NB4 (cell line): ENCODE results near the gene DAPK1.

Source experiments
- DNase-seq: peaks from one replicate; pipeline ENCODE4 v3.0.0; 2010; ENCODE audit warnings: low read depth
- H3K4me3 ChIP-seq: one replicate; pipeline ENCODE4 v1.5.1; 2011; ENCODE audit warnings: mild to moderate bottlenecking, low read depth, low read length, moderate library complexity
- CTCF ChIP-seq: IDR thresholded peaks from one replicate; pipeline ENCODE4 v1.5.1; 2012; ENCODE audit warnings: low read depth, low read length
- MAX ChIP-seq: IDR thresholded peaks from 2 replicates; pipeline ENCODE4 v1.6.1; 2011; ENCODE audit warnings: low read depth, low read length
- MYC ChIP-seq: IDR thresholded peaks from 2 replicates; pipeline ENCODE4 v1.6.1; 2011; ENCODE audit warnings: low read depth, low read length
- POLR2A ChIP-seq: IDR thresholded peaks from 2 replicates; pipeline ENCODE4 v1.6.1; 2011; ENCODE audit warnings: mild to moderate bottlenecking; ENCODE audit not compliant: insufficient read length; ENCODE audit errors: extremely low read depth

The DAPK1 gene

GRCh38 chr9:87620731-87621322 is 123.2 kb downstream of the DAPK1 start:
- H3K4me3 ChIP-seq: no peak overlapping the region
- DNase-seq: no peak
- TF ChIP-seq MAX (no peak), POLR2A (no peak), CTCF (no peak), MYC (no peak)

- no peak for DNase-seq
- TF ChIP-seq MAX (no peak), POLR2A (no peak), CTCF (no peak), MYC (no peak)
- H3K4me3 ChIP-seq: no peak overlapping the region
Observed at GRCh38 chr9:87622098-87622497, 124.4 kb downstream of the DAPK1 start.

GRCh38 chr9:87622923-87623322 is 125.3 kb downstream of the DAPK1 start:
- TF ChIP-seq CTCF (no peak), MYC (no peak), POLR2A (no peak), MAX (no peak)
- no peak overlapping the region for H3K4me3 ChIP-seq
- peak; percentile 5 for DNase-seq

GRCh38 chr9:87628346-87628745 is 130.7 kb downstream of the DAPK1 start:
- TF ChIP-seq MAX (no peak), CTCF (no peak), POLR2A (no peak), MYC (no peak)
- no peak overlapping the region for H3K4me3 ChIP-seq
- no peak for DNase-seq

GRCh38 chr9:87629104-87629503 is 131.4 kb downstream of the DAPK1 start:
- no peak for DNase-seq
- TF ChIP-seq MAX (no peak), POLR2A (no peak), CTCF (no peak), MYC (no peak)
- no peak overlapping the region for H3K4me3 ChIP-seq
